HG03280 (cell line): Measurements from ENCODE around the gene DMXL1.

Experiments used
- ATAC-seq: cut with Tn5 transposase; IDR thresholded peaks from one replicate; pipeline ENCODE4 v1.9.1; 2021; ENCODE audit warnings: mild to moderate bottlenecking, moderate library complexity; ENCODE audit not compliant: unreplicated experiment

Gene DMXL1

DNA sequence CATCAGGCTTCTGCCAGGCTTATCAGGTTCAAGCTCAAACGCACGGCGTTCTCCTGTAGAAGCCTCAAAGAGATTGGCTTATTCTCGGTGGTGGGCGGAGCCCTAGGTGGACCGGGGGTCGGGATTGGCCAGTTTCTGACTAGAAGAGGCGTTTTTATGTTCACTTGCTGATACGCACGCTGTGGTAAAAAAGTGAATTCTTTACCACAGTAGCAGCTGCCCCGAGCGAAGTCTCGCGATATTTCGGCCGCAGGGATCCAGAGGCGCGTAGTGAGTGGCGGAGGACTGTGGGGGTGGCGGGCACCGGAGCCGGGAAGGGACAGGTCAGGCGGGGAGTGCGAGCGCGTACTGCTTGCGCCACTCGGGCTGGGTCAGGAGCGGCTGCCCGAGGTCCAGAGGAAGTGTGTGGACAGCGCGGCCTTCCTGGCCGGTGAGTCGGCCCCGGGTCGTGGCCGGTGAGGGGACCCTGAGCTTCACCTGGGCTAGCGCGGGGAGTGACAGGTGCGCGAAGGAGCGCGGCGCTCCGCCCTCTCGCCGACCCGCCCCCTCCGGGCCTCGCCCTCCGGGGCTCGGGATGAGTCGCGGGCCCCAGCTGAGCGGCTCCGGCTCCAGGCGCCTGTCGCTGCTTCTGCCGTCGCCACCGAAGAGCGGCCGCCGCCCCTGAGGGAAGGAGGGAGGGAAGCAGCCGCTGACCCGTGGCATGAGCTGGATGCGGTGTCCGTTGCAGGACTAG lies at the start of gene DMXL1:
DMXL1 (plus strand) TSS at position 260 of the 733 bp plus-strand sequence. CDS start 483 bp downstream, outside the sequence.
- peak; percentile 80 for ATAC-seq

GRCh38 chr5:119021149-119021732 lies 49.6 kb upstream of the DMXL1 start:
- no peak for ATAC-seq

GRCh38 chr5:119022017-119022745 lies 48.7 kb upstream of the DMXL1 start:
- peak; percentile 80 for ATAC-seq

DNA sequence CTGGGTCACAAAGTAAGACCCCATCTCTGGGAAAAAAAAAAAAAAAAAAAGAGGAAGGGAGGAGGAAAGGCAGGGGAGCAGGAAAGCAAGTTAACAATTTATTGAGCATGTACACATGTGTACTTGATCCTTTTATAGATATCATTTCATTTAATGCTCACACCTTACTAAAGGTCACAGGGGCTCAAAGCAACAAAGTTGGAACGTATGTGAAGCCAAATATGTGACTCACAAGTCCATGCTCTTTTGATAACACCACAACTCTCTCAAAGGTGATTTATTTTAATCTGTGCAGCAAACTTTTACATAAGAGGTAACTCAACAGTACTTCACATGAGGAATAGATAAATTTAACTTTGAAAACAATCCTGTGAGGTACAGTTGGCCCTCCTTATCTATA lies 48.1 kb upstream of the DMXL1 start:
- no peak for ATAC-seq

- no peak for ATAC-seq
Measured at GRCh38 chr5:119028575-119028974, 42.3 kb upstream of the DMXL1 start.

DNA sequence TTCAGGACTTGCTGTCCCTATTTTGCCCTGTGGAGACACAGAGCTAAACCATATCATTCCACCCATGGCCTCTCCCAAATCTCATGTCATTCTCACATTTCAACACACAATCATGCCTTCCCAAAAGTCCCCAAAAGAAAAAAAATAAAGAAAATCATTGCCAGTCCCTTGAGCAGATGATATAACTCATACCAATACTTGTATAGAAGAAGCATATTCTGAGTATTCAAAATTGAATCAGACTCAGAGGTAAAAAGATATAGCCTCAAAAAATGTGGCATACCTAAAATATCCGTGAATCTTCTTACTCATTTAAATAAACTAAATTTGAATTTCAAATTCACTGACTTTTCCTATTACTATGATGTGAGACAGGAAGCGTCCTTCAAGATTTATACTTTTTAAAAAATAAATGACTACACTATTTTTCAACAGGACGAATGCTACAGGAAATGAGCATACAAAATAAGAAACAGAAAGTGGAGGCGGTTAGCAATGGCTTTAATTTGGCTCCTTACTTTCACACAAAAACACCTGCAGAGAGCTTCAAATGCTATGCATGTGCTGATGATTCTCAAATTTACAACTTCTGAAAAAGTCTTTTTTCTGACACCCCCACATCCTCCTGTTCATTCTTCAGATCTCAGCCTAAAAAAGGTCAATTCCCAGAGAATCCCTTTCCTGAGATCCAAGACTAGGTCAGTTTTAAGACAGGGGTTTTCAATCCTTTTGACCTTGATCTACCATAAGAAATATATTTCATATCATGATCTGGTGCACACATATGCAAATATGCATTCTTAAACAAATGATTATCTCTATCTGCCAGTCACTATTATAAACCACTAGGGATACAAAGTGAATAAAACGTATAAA lies 39.6 kb upstream of the DMXL1 start:
- peak; percentile 87 for ATAC-seq

DNA sequence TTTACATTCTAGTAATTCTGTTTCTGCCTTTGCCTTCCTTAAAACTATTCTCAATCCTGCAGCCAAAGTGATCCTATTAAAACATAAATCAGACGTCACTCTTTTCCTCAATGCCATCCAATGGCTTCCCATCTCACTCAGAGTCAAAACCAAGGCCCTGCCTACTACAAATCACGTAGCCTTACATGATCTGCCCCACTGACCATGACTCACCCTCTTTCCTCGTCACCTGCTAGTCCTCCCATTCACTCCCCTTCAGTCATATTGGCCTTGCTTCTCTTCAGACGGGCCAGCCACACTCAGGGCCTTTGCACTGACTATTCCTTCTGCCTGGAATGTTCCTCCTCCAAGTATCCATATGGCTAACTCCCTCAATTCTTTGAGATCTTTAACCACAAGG lies 39.0 kb upstream of the DMXL1 start:
- ATAC-seq = peak; percentile 43

DNA sequence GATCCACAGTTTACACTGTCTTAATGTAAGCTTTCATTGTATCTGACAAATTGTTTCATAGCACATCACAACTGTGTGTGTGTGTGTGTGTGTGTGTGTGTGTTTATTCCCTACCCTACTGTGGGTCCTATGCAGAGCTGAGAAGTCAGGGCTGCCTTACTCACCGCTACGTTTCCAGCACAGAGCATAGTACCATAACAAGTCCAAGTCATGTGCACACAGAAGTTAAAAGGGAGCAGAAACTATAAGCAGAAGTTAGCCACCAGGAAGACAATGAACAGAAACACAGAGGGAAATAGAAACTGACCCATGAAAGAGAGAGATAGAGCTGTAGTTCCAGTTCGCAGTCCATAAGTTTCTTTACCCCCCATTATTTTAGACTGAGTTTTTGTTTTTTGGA lies 38.2 kb upstream of the DMXL1 start:
- ATAC-seq = peak; percentile 31

- ATAC-seq = no peak
Measured at GRCh38 chr5:119033135-119033534, 37.8 kb upstream of the DMXL1 start.

GRCh38 chr5:119036101-119036762 lies 34.7 kb upstream of the DMXL1 start:
- ATAC-seq = no peak

GRCh38 chr5:119037496-119038215 lies 33.2 kb upstream of the DMXL1 start:
- no peak for ATAC-seq

- ATAC-seq = no peak
Measured at GRCh38 chr5:119048246-119048645, 22.6 kb upstream of the DMXL1 start.

- no peak for ATAC-seq
Measured at GRCh38 chr5:119049824-119050449, 20.9 kb upstream of the DMXL1 start.

DNA sequence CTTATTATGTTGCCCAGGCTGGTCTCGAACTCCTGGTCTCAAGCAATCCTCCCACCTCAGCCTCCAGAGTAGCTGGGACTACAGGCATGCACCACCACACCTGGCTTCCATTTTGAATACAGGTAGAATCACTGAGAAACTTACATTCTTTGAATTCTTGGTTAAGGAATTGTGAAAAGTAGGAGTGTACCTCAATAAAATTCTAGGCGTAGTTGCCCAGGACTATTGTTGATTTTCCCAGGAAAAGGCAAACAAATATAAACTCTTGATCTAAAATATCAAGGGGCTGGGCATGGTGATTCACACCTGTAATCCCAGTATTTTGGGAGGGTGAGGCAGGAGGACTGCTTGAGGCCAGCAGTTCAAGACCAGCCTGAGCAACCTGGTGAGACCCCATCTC lies 16.8 kb upstream of the DMXL1 start:
- no peak for ATAC-seq

GRCh38 chr5:119055294-119055693 lies 15.6 kb upstream of the DMXL1 start:
- ATAC-seq = no peak

- no peak for ATAC-seq
Measured at GRCh38 chr5:119058979-119059529, 11.8 kb upstream of the DMXL1 start.

- no peak for ATAC-seq
Measured at GRCh38 chr5:119059740-119060255, 11.1 kb upstream of the DMXL1 start.

- peak; percentile 63 for ATAC-seq
Measured at GRCh38 chr5:119063579-119064379, 7.1 kb upstream of the DMXL1 start.
